K562 (cell line): Measurements from ENCODE around the gene JUND. TPM values are rescaled to one million over a fixed set of nuclear protein-coding genes. Genes with fewer than 3 reads are reported as not detected.

Experiments
- CHD7 ChIP-seq: fragments of 200-600 bp; sonication (generic); IDR thresholded peaks from one replicate; pipeline ENCODE4 v1.6.1; 2012; ENCODE audit warnings: mild to moderate bottlenecking, low read depth, low read length, inconsistent platforms
- DLX4 ChIP-seq: fragments of 250-450 bp; sonication (Bioruptor Pico); IDR thresholded peaks from 2 replicates; pipeline ENCODE4 v1.6.1; 2021; ENCODE audit warnings: mild to moderate bottlenecking
- GABPB2 ChIP-seq: fragments of 250-450 bp; sonication (Bioruptor Pico); conservative IDR thresholded peaks from 2 replicates; pipeline ENCODE4 v1.5.1; 2021; ENCODE audit warnings: mild to moderate bottlenecking
- HINFP ChIP-seq: fragments of 450-650 bp; conservative IDR thresholded peaks from 2 replicates; pipeline ENCODE4 v1.6.1; 2016; ENCODE audit warnings: missing genetic modification characterization, low read depth, mild to moderate bottlenecking, control low read depth, missing compliant biosample characterization
- POLR2G ChIP-seq: fragments of 200-400 bp; formaldehyde crosslinking; IDR thresholded peaks from 2 replicates; pipeline ENCODE4 v1.6.1; 2017; ENCODE audit warnings: low read depth, mild to moderate bottlenecking, antibody characterized with exemption, low read length, moderate library complexity
- ZBED1 ChIP-seq: IDR thresholded peaks from 2 replicates; pipeline ENCODE4 v1.6.1; 2014
- ZNF217 ChIP-seq: sonication (generic); formaldehyde crosslinking; IDR thresholded peaks from 2 replicates; pipeline ENCODE4 v1.8.0; 2022; ENCODE audit warnings: mild to moderate bottlenecking, missing genetic modification reagents
- polyA plus RNA-seq, 8 experiments: library from polyadenylated mRNA; depleted of rRNA in 4 of 8; stranded (reverse) in 5 of 8; unstranded in 3 of 8; fragments of >200 nt; fragmentation: Nextera tagmentation in 2 of 8; fragmentation: Illumina TruSeq in 1 of 8; extraction: Ambion mirVana in 2 of 8; extraction: Trizol in 1 of 8; gene quantifications; 2 replicates each; pipeline versions ENCODE4 v1.2.1 to v1.2.3, GENCODE V29; 2011 to 2014; ENCODE audit warnings: inconsistent platforms in 1 of 8, missing spikeins in 1 of 8
- total RNA-seq, 7 experiments: library from RNA; depleted of rRNA in 6 of 7; stranded (reverse); fragments of >200 nt in 6 of 7; fragmentation: Illumina TruSeq in 2 of 7; extraction: Trizol in 2 of 7; gene quantifications; 2 replicates each; pipeline versions ENCODE4 v1.2.1 to v1.2.3, GENCODE V29; 2011 to 2021; ENCODE audit warnings: low replicate concordance in 1 of 7
- TF ChIP-seq, protein P1 (sequence below), 2 experiments: fragments of 200-800 bp in 1 of 2; sonication (Bioruptor generic) in 1 of 2; sonication (generic) in 1 of 2; formaldehyde crosslinking in 1 of 2; IDR thresholded peaks in 1 of 2; conservative IDR thresholded peaks in 1 of 2; 2 replicates each; pipeline versions ENCODE4 v1.5.0 to v1.6.1; 2016 to 2020; ENCODE audit warnings: missing compliant biosample characterization in 1 of 2, missing genetic modification characterization in 1 of 2, missing genetic modification reagents in 1 of 2
- TF ChIP-seq, protein P2 (sequence below), 2 experiments: fragments of 250-450 bp in 1 of 2; fragments of 450-650 bp in 1 of 2; sonication (Bioruptor Pico) in 1 of 2; IDR thresholded peaks; 2 replicates each; pipeline versions ENCODE4 v1.6.1 to v1.8.0; 2016 to 2021; ENCODE audit warnings: mild to moderate bottlenecking in 2 of 2, moderate library complexity in 2 of 2, missing compliant biosample characterization in 1 of 2, missing genetic modification characterization in 1 of 2

JUND gene
- total and polyA plus RNA-seq, 9 of the 15 experiments (the other 6 are each of a cell fraction or from before 2014, with no cell fraction given) = 6.4 to 286 (median 42.3) TPM

- TF ChIP-seq CHD7 = no peak
- no peak for TF ChIP-seq ZNF217 (CRISPR knock-in tag)
- TF ChIP-seq GABPB2 (CRISPR knock-in tag) = no peak
- peak; percentile 33; the same call in 1 of the 2 replicates for TF ChIP-seq ZBED1
- TF ChIP-seq POLR2G = peak; percentile 66
- TF ChIP-seq, protein P1, sequence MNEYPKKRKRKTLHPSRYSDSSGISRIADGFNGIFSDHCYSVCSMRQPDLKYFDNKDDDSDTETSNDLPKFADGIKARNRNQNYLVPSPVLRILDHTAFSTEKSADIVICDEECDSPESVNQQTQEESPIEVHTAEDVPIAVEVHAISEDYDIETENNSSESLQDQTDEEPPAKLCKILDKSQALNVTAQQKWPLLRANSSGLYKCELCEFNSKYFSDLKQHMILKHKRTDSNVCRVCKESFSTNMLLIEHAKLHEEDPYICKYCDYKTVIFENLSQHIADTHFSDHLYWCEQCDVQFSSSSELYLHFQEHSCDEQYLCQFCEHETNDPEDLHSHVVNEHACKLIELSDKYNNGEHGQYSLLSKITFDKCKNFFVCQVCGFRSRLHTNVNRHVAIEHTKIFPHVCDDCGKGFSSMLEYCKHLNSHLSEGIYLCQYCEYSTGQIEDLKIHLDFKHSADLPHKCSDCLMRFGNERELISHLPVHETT (CRISPR knock-in tag; conservative IDR thresholded peaks at IDR 0.05 in 1 of 2, IDR thresholded peaks at IDR 0.05 in 1 of 2) = peak in 1 of 2 experiments; percentile 69; a peak in 2 of 4 replicates
- no peak for TF ChIP-seq DLX4
- TF ChIP-seq, protein P2, sequence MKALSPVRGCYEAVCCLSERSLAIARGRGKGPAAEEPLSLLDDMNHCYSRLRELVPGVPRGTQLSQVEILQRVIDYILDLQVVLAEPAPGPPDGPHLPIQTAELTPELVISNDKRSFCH (CRISPR knock-in tag; IDR thresholded peaks at IDR 0.05) = no peak
- TF ChIP-seq, protein P2 (tag; IDR thresholded peaks at IDR 0.05) = peak; percentile 57; the same call in 1 of the 2 replicates
- TF ChIP-seq HINFP = no peak
Observed at GRCh38 chr19:18317961-18318800, 36.8 kb upstream of the JUND start (continued).
